HG02981 (cell line): ENCODE results near the gene BAIAP3.

Experiments
- ATAC-seq: cut with Tn5 transposase; IDR thresholded peaks from one replicate; pipeline ENCODE4 v1.9.1; 2021; ENCODE audit warnings: mild to moderate bottlenecking, moderate library complexity; ENCODE audit not compliant: unreplicated experiment

The BAIAP3 gene

DNA sequence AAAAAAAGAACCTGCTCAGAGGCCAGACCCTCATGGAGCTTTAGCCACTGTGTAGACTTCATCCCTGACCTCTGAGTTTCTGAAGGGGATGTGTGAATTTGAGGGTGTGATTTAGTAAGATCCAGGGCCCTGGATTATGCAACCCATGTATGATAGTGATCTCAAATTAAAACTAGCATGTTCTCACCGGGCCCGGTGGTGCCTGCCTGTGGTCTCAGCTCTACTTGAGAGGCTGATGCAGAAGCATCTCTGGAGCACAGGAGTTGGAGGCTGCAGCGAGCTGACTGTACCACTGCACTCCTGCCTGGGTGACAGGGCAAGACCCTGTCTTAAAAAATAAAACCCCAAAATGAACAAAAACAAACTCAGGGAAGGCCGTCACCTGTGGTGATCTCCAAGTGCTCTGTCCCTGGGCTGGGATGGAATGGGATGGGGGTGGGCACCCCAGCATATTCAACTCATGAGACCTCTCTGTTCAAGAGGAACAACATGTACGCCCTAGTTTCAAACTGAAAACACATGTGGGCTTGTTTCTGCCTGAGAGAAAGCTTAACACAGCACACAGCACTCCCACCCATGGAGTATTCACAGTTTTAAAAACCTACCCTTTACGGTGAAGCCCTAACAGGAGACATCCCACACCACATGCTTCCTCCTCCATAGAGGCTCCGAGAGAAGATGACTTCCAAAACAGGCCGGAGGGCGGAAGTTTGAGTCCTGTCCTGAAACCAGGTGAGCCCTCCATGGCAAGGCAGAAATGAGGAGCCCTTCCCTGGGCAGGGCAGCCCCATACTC is 48.4 kb downstream of the BAIAP3 start:
- no peak for ATAC-seq

DNA sequence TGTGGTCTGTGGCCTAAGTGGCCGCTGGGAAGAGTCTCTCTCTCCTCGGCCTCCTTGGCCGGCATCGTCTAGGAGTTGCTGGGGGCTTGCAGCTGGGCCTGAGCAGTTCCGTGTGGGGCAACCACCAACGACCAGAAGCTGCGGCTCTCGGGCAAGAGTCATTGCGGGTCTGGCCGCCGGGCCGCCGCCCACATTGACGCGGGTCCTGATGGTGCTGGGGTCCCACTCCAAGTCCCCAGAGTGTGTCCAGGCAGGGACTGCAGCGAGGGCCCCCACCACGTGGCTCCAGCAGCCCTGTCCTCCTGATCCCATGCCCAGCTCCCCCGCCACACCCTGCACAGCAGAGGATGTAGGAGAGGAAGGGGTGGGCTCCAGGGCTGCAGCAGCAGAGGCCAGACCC is 50.1 kb downstream of the BAIAP3 start:
- ATAC-seq = no peak

DNA sequence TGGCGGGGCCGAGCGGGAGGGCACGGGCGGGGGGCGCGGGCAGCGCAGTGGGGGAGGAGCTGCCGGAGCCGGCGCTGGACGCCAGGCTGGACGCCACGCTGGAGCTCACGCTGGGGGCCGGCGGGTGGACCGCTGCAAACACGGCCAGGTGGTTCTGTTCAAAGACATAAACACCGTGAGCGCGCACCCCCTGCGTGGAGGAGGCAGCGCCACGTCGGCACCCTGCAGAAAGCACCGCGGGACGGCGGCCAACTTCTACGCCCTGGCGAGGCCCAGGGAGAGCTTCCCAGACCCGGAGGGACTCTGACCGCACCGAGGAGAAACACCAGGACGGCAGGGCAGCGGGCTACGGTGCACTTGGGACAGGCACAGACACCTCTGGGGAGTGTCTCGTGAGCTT is 51.8 kb downstream of the BAIAP3 start:
- no peak for ATAC-seq

DNA sequence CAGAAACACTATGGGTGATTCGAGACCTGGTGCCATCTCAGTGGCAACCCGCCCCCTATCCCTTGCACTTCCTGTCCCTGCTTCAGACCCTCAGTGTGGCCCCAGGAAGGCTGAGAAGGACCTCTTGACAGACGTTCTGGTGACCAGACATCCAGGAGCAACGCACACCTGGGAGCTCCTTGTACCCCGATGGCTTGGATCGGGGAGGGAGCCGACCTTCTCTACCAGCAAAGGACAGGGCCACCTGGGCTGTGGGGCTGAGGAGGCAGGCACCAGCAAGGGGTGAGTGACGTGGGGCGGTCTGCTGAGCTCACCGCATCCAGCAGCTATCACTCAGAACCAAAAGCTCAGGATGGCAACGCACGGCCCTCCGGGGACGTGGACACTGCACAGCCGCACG is 53.9 kb downstream of the BAIAP3 start:
- ATAC-seq = no peak

DNA sequence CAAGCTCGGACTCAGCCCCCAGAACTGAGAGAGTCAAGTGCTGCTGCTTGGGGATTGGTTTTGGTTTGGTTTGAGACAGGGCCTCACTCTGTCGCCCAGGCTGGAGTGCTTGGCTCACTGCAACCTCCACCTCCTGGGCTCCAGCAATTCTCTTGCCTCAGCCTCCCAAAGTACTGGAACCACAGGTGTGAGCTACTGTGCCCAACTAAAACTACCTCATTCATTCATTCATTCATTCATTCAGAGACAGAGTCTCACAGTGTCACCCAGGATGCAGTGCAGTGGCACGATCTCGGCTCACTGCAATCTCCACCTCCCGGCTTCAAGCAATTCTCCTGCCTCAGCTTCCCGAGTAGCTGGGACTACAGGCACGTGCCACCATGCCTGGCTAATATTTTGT is 56.3 kb downstream of the BAIAP3 start:
- no peak for ATAC-seq

GRCh38 chr16:1390239-1390779 is 56.9 kb downstream of the BAIAP3 start:
- no peak for ATAC-seq

GRCh38 chr16:1392826-1393225 is 59.4 kb downstream of the BAIAP3 start:
- no peak for ATAC-seq

- no peak for ATAC-seq
Measured at GRCh38 chr16:1393613-1394176, 60.2 kb downstream of the BAIAP3 start.

DNA sequence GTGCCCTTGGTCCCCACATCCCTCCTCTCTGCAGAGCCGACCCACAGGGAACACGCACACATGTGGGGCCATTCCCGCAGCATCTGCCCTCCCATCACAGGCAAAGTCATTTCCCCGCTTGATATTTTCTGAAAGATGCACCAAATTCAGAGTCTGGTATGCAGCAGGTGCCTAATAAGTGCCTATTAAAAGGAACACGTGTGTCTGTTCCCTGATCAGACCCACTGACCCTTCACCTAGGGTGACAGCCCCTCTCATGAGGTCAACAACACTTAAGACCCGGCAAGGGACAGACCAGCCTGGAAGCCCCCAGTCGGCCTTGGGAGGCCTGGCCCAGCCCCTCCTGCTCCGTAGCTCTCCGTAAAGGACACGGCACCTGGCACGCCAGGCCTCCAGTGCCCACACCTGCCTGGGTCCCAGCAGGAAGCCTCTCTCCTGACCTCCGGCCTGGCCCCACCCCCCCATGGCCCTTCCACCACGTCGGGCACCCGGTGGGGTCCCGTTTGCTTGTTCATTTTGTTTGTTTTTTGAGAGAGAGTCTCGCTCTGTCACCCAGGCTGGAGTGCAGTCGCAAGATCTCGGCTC is 61.0 kb downstream of the BAIAP3 start:
- ATAC-seq = no peak

GRCh38 chr16:1395444-1396031 is 62.1 kb downstream of the BAIAP3 start:
- no peak for ATAC-seq

DNA sequence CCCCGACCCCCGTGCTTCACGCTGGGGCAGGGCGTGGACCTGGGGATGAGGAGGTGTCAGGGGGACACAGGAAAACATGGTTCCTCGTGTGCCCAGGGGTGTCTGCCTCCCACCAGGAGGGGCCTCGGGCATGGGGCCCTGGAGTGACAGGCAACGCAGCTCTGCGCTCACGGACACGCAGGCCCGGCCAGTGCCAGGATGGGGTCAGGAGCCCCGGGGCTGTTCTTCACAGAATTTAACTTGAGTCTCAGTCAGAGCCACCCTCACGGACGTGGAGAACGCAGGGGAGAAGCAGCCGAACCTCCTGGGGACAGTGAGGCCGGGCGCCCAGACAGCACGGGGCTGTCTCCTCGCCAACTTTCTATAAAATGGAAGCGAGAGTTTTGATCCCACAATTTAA is 64.3 kb downstream of the BAIAP3 start:
- ATAC-seq = no peak

GRCh38 chr16:1398351-1398750 is 64.9 kb downstream of the BAIAP3 start:
- no peak for ATAC-seq
